Breast epithelium (tissue), 4 donors: ENCODE data around the gene NR5A1. TPM values are rescaled to one million over a fixed set of nuclear protein-coding genes. Genes with fewer than 3 reads are reported as not detected.

Experiments
- DNase-seq, 2 donors: peaks; one replicate each; pipeline ENCODE4 v3.0.0-alpha.2; 2019; ENCODE audit warnings: low spot score in 2 of 2
- H3K27ac ChIP-seq, 2 donors: fragments of 200-600 bp; sonication (generic) in 1 of 2; one replicate each; pipeline ENCODE4 v1.5.1; 2016 to 2019; ENCODE audit warnings: mild to moderate bottlenecking in 1 of 2
- H3K27me3 ChIP-seq, 2 donors: fragments of 200-600 bp; sonication (generic) in 1 of 2; one replicate each; pipeline versions ENCODE4 v1.5.1 to v1.6.0; 2017 to 2019; ENCODE audit warnings: control low read depth in 1 of 2, mild to moderate bottlenecking in 1 of 2
- H3K36me3 ChIP-seq: fragments of 200-600 bp; one replicate; pipeline ENCODE4 v1.5.1; 2019
- H3K4me1 ChIP-seq, 2 donors: fragments of 200-600 bp; sonication (generic); one replicate each; pipeline ENCODE4 v1.5.1; 2016 to 2019; ENCODE audit warnings: control low read depth in 1 of 2
- H3K4me3 ChIP-seq, 3 donors: fragments of 200-600 bp; sonication (generic); 1 replicate in 2 of 3; 2 replicates in 1 of 3; pipeline ENCODE4 v1.5.1; 2016 to 2019; ENCODE audit warnings: mild to moderate bottlenecking in 3 of 3, moderate library complexity in 2 of 3
- H3K9me3 ChIP-seq, 2 donors: fragments of 200-600 bp; sonication (generic) in 1 of 2; one replicate each; pipeline ENCODE4 v1.5.1; 2016 to 2019; ENCODE audit warnings: control low read depth in 1 of 2
- POLR2A ChIP-seq: fragments of 450-650 bp; IDR thresholded peaks from one replicate; pipeline ENCODE4 v1.6.1; 2016; ENCODE audit warnings: antibody characterized with exemption, mild to moderate bottlenecking, moderate library complexity
- POLR2AphosphoS5 ChIP-seq, 3 donors: sonication (generic); formaldehyde crosslinking; IDR thresholded peaks; one replicate each; pipeline ENCODE4 v1.6.1; 2017; ENCODE audit warnings: antibody characterized with exemption in 3 of 3
- intact Hi-C: fragments of 100-400 bp; cut with DNase I; formaldehyde crosslinking; loops from one replicate; pipeline ENCODE4 v1.15.1; 2023; ENCODE audit warnings: low total_unique reads
- total RNA-seq, 3 donors: library from RNA; depleted of rRNA; stranded (reverse); fragments of >200 nt; gene quantifications; one replicate each; pipeline ENCODE4 v1.1.0, GENCODE V29; 2016
- TF ChIP-seq, protein P1 (sequence below), 3 donors: fragments of 450-650 bp; IDR thresholded peaks; one replicate each; pipeline ENCODE4 v1.5.1; 2016 to 2017; ENCODE audit warnings: antibody characterized with exemption in 3 of 3, mild to moderate bottlenecking in 3 of 3, moderate library complexity in 3 of 3

Gene NR5A1
- total RNA-seq, 3 donors from 2014 or later = not detected

DNA sequence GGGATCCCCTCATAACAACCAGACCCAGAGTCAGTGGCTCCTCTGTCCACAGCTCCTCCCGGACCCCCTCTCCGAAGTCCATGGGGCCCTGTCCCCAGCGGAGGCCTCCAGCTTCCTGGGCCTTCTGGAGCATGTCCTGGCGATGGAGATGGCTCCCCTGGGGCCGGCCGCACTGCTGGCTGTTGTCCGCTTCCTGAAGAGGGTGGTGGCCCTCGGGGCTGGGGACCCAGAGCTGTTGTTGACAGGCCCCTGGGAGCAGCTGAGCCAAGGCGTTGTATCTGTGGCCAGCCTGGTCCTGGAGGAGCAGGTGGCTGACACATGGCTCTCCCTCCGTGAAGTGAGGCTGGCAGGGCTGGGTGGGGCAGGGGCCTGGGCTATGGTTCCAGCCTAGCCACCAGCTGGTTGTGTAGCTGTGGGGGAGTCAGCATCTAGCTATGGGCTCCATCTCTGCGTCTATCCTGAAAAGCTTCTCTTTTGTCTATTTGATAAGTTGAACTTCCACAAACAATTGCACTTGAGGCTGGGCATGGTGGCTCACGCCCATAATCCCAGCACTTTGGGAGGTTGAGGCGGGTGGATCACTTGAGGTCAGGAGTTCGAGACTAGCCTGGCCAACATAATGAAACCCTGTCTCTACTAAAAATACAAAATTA lies 52.3 kb downstream of the NR5A1 start:
- TF ChIP-seq POLR2A = no peak
- TF ChIP-seq, protein P1, sequence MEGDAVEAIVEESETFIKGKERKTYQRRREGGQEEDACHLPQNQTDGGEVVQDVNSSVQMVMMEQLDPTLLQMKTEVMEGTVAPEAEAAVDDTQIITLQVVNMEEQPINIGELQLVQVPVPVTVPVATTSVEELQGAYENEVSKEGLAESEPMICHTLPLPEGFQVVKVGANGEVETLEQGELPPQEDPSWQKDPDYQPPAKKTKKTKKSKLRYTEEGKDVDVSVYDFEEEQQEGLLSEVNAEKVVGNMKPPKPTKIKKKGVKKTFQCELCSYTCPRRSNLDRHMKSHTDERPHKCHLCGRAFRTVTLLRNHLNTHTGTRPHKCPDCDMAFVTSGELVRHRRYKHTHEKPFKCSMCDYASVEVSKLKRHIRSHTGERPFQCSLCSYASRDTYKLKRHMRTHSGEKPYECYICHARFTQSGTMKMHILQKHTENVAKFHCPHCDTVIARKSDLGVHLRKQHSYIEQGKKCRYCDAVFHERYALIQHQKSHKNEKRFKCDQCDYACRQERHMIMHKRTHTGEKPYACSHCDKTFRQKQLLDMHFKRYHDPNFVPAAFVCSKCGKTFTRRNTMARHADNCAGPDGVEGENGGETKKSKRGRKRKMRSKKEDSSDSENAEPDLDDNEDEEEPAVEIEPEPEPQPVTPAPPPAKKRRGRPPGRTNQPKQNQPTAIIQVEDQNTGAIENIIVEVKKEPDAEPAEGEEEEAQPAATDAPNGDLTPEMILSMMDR (IDR thresholded peaks at IDR 0.05) = no peak
- TF ChIP-seq POLR2AphosphoS5 (IDR thresholded peaks at IDR 0.05) = no peak
- Histone ChIP-seq H3K9me3 (no peaks in the 10 kb centered on the region), H3K27ac (no peak overlapping the region), H3K36me3 (no peaks in the 10 kb centered on the region), H3K27me3 (peaks cover 0 to 46% of the 10 kb centered on the region in 2 donors), H3K4me1 (no peaks in the 10 kb centered on the region), H3K4me3 (no peak overlapping the region)
- DNase-seq = no peak
- intact Hi-C loops = no loop called here

DNA sequence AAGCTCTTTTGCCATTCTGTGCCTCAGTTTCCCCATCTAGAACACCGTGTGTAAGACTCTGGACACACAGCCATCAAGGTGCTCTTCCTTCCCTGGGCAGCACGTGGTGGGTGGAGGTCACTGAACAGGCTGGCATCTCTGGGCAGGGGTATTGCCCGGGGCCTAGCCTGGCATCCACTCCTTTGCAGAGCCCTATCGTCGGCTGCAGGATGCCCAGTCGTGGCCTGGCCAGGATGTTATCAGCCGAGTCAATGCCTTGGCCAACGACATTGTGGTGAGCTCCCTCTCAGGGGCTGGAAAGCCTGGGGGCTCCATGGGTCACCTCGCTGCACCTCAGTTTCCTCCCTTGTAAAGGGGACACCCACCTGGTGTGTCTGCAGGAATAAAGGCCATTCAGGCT lies 52.9 kb downstream of the NR5A1 start:
- DNase-seq = no peak
- no peak overlapping the region for H3K4me3 ChIP-seq
- H3K36me3 ChIP-seq = no peaks in the 10 kb centered on the region
- H3K4me1 ChIP-seq = no peaks in the 10 kb centered on the region
- peaks cover 0 to 48% of the 10 kb centered on the region in 2 donors for H3K27me3 ChIP-seq
- no peak for TF ChIP-seq POLR2A
- TF ChIP-seq POLR2AphosphoS5 (IDR thresholded peaks at IDR 0.05) = no peak
- TF ChIP-seq, protein P1 (IDR thresholded peaks at IDR 0.05) = no peak
- H3K9me3 ChIP-seq = no peaks in the 10 kb centered on the region
- H3K27ac ChIP-seq = no peak overlapping the region
- intact Hi-C loops = no loop called here

DNA sequence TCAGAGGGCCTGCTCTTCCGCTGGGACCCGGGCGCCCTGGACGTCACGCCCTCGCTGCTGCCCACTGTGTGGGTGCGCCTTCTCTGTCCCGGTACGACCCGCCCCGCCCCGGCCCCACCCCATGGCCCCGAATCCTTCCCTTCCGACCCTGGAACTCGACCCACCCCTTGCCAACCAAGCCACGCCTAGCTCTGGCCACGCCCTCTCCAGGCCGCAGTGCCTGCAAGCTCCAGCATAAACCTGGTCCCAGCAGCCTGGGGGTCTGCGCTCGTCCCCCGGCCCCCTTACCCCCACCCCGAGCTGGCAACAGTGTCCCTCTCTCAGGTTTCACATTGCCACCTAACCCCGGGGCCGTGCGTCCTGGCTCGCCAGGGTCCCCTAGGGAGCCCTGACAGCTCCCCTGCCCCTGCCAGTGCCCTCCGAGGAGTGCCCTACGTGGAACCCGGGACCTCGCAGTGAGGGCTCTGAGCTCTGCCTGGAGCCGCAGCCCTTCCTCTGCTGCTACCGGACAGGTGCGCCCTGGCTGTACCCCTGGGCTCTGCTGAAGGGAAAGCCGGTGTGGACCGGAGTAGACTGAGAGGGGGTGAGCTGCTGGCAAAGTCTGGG lies 53.5 kb downstream of the NR5A1 start:
- no peaks in the 10 kb centered on the region for H3K36me3 ChIP-seq
- no peak overlapping the region for H3K27ac ChIP-seq
- H3K27me3 ChIP-seq = peaks cover 0 to 48% of the 10 kb centered on the region in 2 donors
- DNase-seq = no peak
- no peaks in the 10 kb centered on the region for H3K9me3 ChIP-seq
- intact Hi-C loops = no loop called here
- TF ChIP-seq POLR2AphosphoS5 (IDR thresholded peaks at IDR 0.05) (no peak), POLR2A (no peak)
- H3K4me1 ChIP-seq = no peaks in the 10 kb centered on the region
- peak overlapping the region in 1 of 3 donors; percentile 39 for H3K4me3 ChIP-seq

DNA sequence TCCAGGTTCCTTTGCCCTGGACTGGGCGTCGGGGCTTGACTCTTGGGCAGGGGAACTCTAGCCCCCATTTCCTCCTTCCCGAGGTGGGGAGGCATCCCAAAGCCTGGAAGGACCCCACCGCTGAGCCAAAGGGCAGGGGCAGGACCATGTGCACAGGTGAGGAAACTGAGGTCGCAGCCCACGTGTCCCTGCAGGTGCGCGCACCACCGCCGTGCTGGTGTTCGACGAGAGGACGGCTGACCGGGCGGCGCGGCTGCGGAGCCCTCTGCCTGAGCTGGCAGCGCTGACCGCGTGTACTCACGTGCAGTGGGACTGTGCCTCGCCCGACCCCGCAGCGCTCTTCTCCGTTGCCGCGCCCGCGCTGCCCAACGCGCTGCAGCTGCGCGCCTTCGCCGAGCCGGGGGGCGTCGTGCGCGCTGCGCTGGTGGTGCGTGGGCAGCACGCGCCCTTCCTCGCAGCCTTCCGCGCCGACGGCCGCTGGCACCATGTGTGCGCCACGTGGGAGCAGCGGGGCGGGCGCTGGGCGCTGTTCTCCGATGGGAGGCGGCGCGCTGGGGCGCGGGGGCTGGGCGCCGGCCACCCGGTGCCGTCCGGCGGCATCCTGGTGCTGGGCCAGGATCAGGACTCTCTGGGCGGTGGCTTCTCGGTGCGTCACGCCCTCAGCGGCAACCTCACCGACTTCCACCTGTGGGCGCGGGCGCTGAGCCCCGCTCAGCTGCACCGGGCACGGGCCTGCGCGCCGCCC lies 54.2 kb downstream of the NR5A1 start:
- H3K9me3 ChIP-seq = no peaks in the 10 kb centered on the region
- DNase-seq = no peak
- no peaks in the 10 kb centered on the region for H3K36me3 ChIP-seq
- H3K4me1 ChIP-seq = no peaks in the 10 kb centered on the region
- TF ChIP-seq, protein P1 (IDR thresholded peaks at IDR 0.05) = no peak
- TF ChIP-seq POLR2AphosphoS5 (IDR thresholded peaks at IDR 0.05) (no peak), POLR2A (no peak)
- peak overlapping the region in 1 of 3 donors; percentile 39 for H3K4me3 ChIP-seq
- peaks cover 0 to 48% of the 10 kb centered on the region in 2 donors for H3K27me3 ChIP-seq
- intact Hi-C loops = no loop called here
- H3K27ac ChIP-seq = no peak overlapping the region

DNA sequence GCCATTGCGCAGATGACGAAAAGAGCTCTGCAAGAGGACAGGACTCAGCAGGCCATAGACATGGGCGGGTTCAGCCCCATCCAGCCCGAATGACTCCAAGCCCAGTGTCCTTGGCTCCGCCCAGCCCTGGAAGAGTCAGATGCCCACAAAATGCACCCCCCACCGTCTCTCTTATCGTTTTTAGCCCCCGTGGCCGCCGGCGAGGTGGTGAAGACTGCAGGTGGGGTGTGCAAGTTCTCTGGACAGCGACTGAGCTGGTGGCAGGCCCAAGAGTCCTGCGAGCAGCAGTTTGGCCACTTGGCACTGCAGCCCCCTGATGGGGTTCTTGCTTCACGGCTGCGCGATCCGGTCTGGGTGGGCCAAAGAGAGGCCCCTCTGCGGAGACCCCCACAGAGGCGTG lies 54.9 kb downstream of the NR5A1 start:
- intact Hi-C loops = no loop called here
- no peak overlapping the region for H3K27ac ChIP-seq
- no peaks in the 10 kb centered on the region for H3K9me3 ChIP-seq
- TF ChIP-seq, protein P1 (IDR thresholded peaks at IDR 0.05) = no peak
- TF ChIP-seq POLR2A (no peak), POLR2AphosphoS5 (IDR thresholded peaks at IDR 0.05) (no peak)
- H3K27me3 ChIP-seq = peaks cover 0 to 48% of the 10 kb centered on the region in 2 donors
- H3K4me1 ChIP-seq = no peaks in the 10 kb centered on the region
- H3K36me3 ChIP-seq = no peaks in the 10 kb centered on the region
- DNase-seq = peak in 1 of 2 donors; percentile 30
- no peak overlapping the region for H3K4me3 ChIP-seq
